Panc1 (cell line): ENCODE results near the gene C12orf42.

Experiments
- POLR2AphosphoS5 ChIP-seq: IDR thresholded peaks from 2 replicates; pipeline ENCODE4 v1.6.1; 2012; ENCODE audit warnings: mild to moderate bottlenecking, low read depth, low read length, moderate library complexity
- TCF7L2 ChIP-seq: IDR thresholded peaks from 2 replicates; pipeline ENCODE4 v1.6.1; 2011; ENCODE audit warnings: mild to moderate bottlenecking, low read depth, low read length, inconsistent platforms
- TF ChIP-seq, protein P1 (sequence below): fragments of 450-650 bp; IDR thresholded peaks from 2 replicates; pipeline ENCODE4 v1.5.1; 2017; ENCODE audit warnings: mild to moderate bottlenecking

DNA sequence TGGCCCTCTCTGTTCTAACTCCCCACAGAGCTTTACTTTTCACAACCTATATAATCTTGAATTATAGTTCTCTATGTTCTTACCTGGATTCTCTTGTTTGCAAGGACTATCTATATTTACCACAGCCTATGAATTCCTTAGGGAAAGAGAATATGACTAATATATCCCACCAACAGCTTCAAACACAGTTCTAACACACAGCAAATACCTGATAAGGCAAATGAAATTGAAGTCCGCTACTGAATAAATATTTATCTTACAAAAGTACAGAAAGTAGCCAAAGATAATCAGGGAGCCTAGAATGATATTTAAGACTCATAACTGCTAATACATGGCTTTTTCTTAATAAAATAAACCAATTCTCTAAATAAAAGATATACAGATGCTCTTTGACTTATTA, 165.1 kb downstream of the C12orf42 start:
- TF ChIP-seq, protein P1, sequence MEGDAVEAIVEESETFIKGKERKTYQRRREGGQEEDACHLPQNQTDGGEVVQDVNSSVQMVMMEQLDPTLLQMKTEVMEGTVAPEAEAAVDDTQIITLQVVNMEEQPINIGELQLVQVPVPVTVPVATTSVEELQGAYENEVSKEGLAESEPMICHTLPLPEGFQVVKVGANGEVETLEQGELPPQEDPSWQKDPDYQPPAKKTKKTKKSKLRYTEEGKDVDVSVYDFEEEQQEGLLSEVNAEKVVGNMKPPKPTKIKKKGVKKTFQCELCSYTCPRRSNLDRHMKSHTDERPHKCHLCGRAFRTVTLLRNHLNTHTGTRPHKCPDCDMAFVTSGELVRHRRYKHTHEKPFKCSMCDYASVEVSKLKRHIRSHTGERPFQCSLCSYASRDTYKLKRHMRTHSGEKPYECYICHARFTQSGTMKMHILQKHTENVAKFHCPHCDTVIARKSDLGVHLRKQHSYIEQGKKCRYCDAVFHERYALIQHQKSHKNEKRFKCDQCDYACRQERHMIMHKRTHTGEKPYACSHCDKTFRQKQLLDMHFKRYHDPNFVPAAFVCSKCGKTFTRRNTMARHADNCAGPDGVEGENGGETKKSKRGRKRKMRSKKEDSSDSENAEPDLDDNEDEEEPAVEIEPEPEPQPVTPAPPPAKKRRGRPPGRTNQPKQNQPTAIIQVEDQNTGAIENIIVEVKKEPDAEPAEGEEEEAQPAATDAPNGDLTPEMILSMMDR = no peak
- TF ChIP-seq TCF7L2 (no peak), POLR2AphosphoS5 (no peak)
